Mesendoderm (in vitro differentiated cells): ENCODE measurements around the gene ST6GALNAC6.

Source experiments
- DNase-seq: peaks from one replicate; pipeline ENCODE4 v3.0.0; 2013
- H2AK5ac ChIP-seq: 2 replicates; pipeline ENCODE4 v1.6.1; 2013; ENCODE audit warnings: low read length, inconsistent platforms
- H2BK120ac ChIP-seq: 2 replicates; pipeline ENCODE4 v1.6.1; 2013; ENCODE audit warnings: low read depth, mild to moderate bottlenecking, low read length, moderate library complexity, mixed read lengths
- H2BK15ac ChIP-seq: replicated peaks from 2 replicates; pipeline ENCODE4 v1.6.1; 2013; ENCODE audit warnings: low read depth, mild to moderate bottlenecking, moderate library complexity
- H2BK5ac ChIP-seq: 2 replicates; pipeline ENCODE4 v1.6.1; 2013; ENCODE audit warnings: low read length, inconsistent platforms
- H3K18ac ChIP-seq: 2 replicates; pipeline ENCODE4 v1.6.1; 2013; ENCODE audit warnings: mild to moderate bottlenecking, low read length, mixed read lengths
- H3K23ac ChIP-seq: one replicate; pipeline ENCODE4 v1.6.1; 2013; ENCODE audit warnings: low read length
- H3K27ac ChIP-seq: 2 replicates; pipeline ENCODE4 v1.5.1; 2013; ENCODE audit warnings: low read depth, mild to moderate bottlenecking, inconsistent platforms, low read length, moderate library complexity
- H3K27me3 ChIP-seq: 2 replicates; pipeline ENCODE4 v1.6.1; 2013; ENCODE audit warnings: low read length, control low read depth, mild to moderate bottlenecking, inconsistent platforms; ENCODE audit not compliant: insufficient read depth, poor library complexity
- H3K36me3 ChIP-seq: 2 replicates; pipeline ENCODE4 v1.6.1; 2013; ENCODE audit warnings: low read length, inconsistent platforms; ENCODE audit not compliant: control insufficient read depth, insufficient read depth
- H3K4ac ChIP-seq: one replicate; pipeline ENCODE4 v1.6.1; 2013; ENCODE audit warnings: low read depth, mild to moderate bottlenecking, low read length, moderate library complexity
- H3K4me1 ChIP-seq: 2 replicates; pipeline ENCODE4 v1.6.1; 2013; ENCODE audit warnings: low read depth, low read length, inconsistent platforms; ENCODE audit not compliant: control insufficient read depth
- H3K4me2 ChIP-seq: 2 replicates; pipeline ENCODE4 v1.6.1; 2013; ENCODE audit warnings: low read length
- H3K4me3 ChIP-seq: 2 replicates; pipeline ENCODE4 v1.5.1; 2013; ENCODE audit warnings: mild to moderate bottlenecking, low read length
- H3K56ac ChIP-seq: one replicate; pipeline ENCODE4 v1.6.1; 2013; ENCODE audit warnings: low read length
- H3K79me1 ChIP-seq: 2 replicates; pipeline ENCODE4 v1.6.1; 2013; ENCODE audit warnings: low read length, inconsistent platforms
- H3K79me2 ChIP-seq: 2 replicates; pipeline ENCODE4 v1.6.1; 2013; ENCODE audit warnings: mild to moderate bottlenecking, low read length; ENCODE audit not compliant: control insufficient read depth, insufficient read depth
- H3K9ac ChIP-seq: 2 replicates; pipeline ENCODE4 v1.6.1; 2013; ENCODE audit warnings: low read length, inconsistent platforms
- H4K5ac ChIP-seq: one replicate; pipeline ENCODE4 v1.6.1; 2013; ENCODE audit warnings: low read length
- H4K8ac ChIP-seq: one replicate; pipeline ENCODE4 v1.6.1; 2013; ENCODE audit warnings: low read depth, mild to moderate bottlenecking, control low read depth, low read length, moderate library complexity
- WGBS: extraction: QIAGEN DNeasy Blood & Tissue Kit; methylation state at CpG from one replicate; pipeline ENCODE4 v1.1.7; 2013; ENCODE audit warnings: low lambda C conversion rate, missing lambda C conversion rate; ENCODE audit not compliant: insufficient coverage; ENCODE audit errors: extremely low coverage; 5-methylcytosine and 5-hydroxymethylcytosine counted together

Gene ST6GALNAC6

DNA sequence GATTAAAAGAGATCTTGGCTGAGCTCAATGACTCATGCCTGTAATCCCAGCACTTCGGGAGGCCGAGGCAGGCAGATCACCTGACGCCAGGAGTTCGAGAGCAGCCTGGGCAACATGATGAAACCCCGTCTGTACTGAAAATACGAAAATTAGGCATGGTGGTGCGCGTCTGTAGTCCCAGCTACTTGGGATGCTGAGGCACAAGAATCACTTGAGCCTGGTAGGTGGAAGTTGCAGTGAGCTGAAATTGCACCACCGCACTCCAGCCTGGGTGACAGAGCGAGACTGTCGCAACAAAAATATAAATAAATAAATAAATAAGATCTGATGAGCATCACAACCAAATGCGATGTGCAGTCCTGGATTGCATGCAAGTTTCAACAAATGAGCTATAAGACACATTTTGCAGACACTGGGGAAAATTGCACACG, 36.2 kb downstream of the ST6GALNAC6 start:
- Histone ChIP-seq H3K4me1 (no peaks in the 10 kb centered on the region), H4K5ac (no peak overlapping the region), H3K23ac (no peak overlapping the region), H3K4me2 (no peak overlapping the region), H3K4ac (no peak overlapping the region), H2BK15ac (no peak overlapping the region), H3K79me2 (no peaks in the 10 kb centered on the region), H2BK120ac (no peak overlapping the region), H3K36me3 (no peaks in the 10 kb centered on the region), H3K27ac (no peak overlapping the region), H4K8ac (no peak overlapping the region), H3K79me1 (no peaks in the 10 kb centered on the region), H3K56ac (no peak overlapping the region), H2AK5ac (no peak overlapping the region), H3K18ac (no peak overlapping the region), H3K4me3 (no peak overlapping the region), H3K9ac (no peak overlapping the region), H3K27me3 (no peaks in the 10 kb centered on the region), H2BK5ac (no peak overlapping the region)
- no peak for DNase-seq
- no CpG with 5 or more reads among the region's 13 CpGs for WGBS

GRCh38 chr9:127862075-127863011, 37.1 kb downstream of the ST6GALNAC6 start:
- Histone ChIP-seq H3K36me3 (no peaks in the 10 kb centered on the region), H3K79me2 (no peaks in the 10 kb centered on the region), H4K5ac (no peak overlapping the region), H3K79me1 (no peaks in the 10 kb centered on the region), H3K27me3 (no peaks in the 10 kb centered on the region), H3K18ac (no peak overlapping the region), H3K4me3 (no peak overlapping the region), H3K56ac (peak overlapping the region; percentile 42), H3K23ac (no peak overlapping the region), H2BK15ac (no peak overlapping the region), H3K4me1 (no peaks in the 10 kb centered on the region), H4K8ac (no peak overlapping the region), H3K27ac (no peak overlapping the region), H2AK5ac (no peak overlapping the region), H3K4ac (no peak overlapping the region), H2BK120ac (no peak overlapping the region), H3K9ac (no peak overlapping the region), H3K4me2 (no peak overlapping the region), H2BK5ac (no peak overlapping the region)
- no CpG with 5 or more reads among the region's 29 CpGs for WGBS
- DNase-seq, result no peak

GRCh38 chr9:127860779-127861178, 38.6 kb downstream of the ST6GALNAC6 start:
- Histone ChIP-seq H3K27me3 (no peaks in the 10 kb centered on the region), H3K36me3 (no peaks in the 10 kb centered on the region), H2BK120ac (no peak overlapping the region), H4K8ac (no peak overlapping the region), H3K27ac (no peak overlapping the region), H3K79me1 (no peaks in the 10 kb centered on the region), H3K4me3 (no peak overlapping the region), H2BK15ac (no peak overlapping the region), H2BK5ac (no peak overlapping the region), H3K4ac (no peak overlapping the region), H3K79me2 (no peaks in the 10 kb centered on the region), H3K9ac (no peak overlapping the region), H3K56ac (no peak overlapping the region), H3K4me2 (no peak overlapping the region), H4K5ac (no peak overlapping the region), H3K4me1 (no peaks in the 10 kb centered on the region), H3K23ac (no peak overlapping the region), H3K18ac (no peak overlapping the region), H2AK5ac (no peak overlapping the region)
- DNase-seq, result no peak
- WGBS, result no CpG with 5 or more reads among the region's 11 CpGs

- Histone ChIP-seq H3K9ac (no peak overlapping the region), H3K4me3 (no peak overlapping the region), H4K5ac (no peak overlapping the region), H3K23ac (no peak overlapping the region), H3K27ac (no peak overlapping the region), H4K8ac (no peak overlapping the region), H2BK15ac (no peak overlapping the region), H3K27me3 (no peaks in the 10 kb centered on the region), H3K79me1 (no peaks in the 10 kb centered on the region), H3K79me2 (no peaks in the 10 kb centered on the region), H3K36me3 (no peaks in the 10 kb centered on the region), H2BK5ac (no peak overlapping the region), H3K4ac (no peak overlapping the region), H2BK120ac (no peak overlapping the region), H3K4me1 (no peaks in the 10 kb centered on the region), H3K4me2 (no peak overlapping the region), H3K56ac (no peak overlapping the region), H2AK5ac (no peak overlapping the region), H3K18ac (no peak overlapping the region)
- no CpG with 5 or more reads among the region's 8 CpGs for WGBS
- DNase-seq, result no peak
Measured at GRCh38 chr9:127860260-127860659, 39.1 kb downstream of the ST6GALNAC6 start.

DNA sequence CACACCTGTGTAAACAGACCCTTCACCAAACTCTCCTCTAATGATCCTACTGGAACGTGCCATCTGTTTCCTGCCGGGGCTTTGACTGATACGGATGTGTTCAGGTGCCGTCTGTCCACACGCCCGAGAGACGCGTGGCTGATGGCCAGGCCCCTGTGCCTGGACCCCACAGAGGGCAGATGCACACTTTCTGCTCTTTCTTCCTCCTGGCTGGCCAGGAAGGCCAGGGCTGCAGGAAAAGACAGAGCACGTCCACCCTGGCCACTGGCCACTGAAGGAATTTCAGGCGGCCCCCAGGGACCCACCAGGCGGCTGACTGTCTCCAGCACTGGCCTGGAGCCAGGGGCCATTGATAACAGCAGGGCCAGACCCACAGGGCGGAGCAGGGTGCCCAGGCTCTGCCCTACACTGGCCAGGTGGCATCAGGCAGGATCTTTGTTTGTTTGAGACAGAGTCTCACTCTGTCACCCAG, 41.3 kb downstream of the ST6GALNAC6 start:
- H2AK5ac ChIP-seq, result no peak overlapping the region
- H4K5ac ChIP-seq, result no peak overlapping the region
- H2BK15ac ChIP-seq, result no peak overlapping the region
- no peak overlapping the region for H3K18ac ChIP-seq
- H3K79me1 ChIP-seq, result no peaks in the 10 kb centered on the region
- H3K9ac ChIP-seq, result no peak overlapping the region
- no peak overlapping the region for H3K4me3 ChIP-seq
- H3K23ac ChIP-seq, result no peak overlapping the region
- no peaks in the 10 kb centered on the region for H3K27me3 ChIP-seq
- peaks cover 3% of the 10 kb centered on the region for H3K4me1 ChIP-seq
- no peak overlapping the region for H3K27ac ChIP-seq
- no peak overlapping the region for H3K56ac ChIP-seq
- WGBS, result no CpG with 5 or more reads among the region's 12 CpGs
- no peak overlapping the region for H2BK5ac ChIP-seq
- no peak overlapping the region for H4K8ac ChIP-seq
- H3K4ac ChIP-seq, result no peak overlapping the region
- H3K36me3 ChIP-seq, result no peaks in the 10 kb centered on the region
- no peaks in the 10 kb centered on the region for H3K79me2 ChIP-seq
- H3K4me2 ChIP-seq, result no peak overlapping the region
- no peak overlapping the region for H2BK120ac ChIP-seq
- DNase-seq, result no peak
